Lower leg skin (tissue), 3 donors: ENCODE results near the gene ATP6V0E1.

ENCODE experiments used
- CTCF ChIP-seq, 3 donors: fragments of 450-650 bp; IDR thresholded peaks; one replicate each; pipeline ENCODE4 v1.5.1; 2016; ENCODE audit warnings: antibody characterized with exemption in 3 of 3, mild to moderate bottlenecking in 3 of 3, moderate library complexity in 2 of 3
- POLR2A ChIP-seq, 2 donors: fragments of 450-650 bp; IDR thresholded peaks; one replicate each; pipeline ENCODE4 v1.6.1; 2016 to 2017; ENCODE audit warnings: antibody characterized with exemption in 2 of 2, mild to moderate bottlenecking in 1 of 2, moderate library complexity in 1 of 2

- no peak for TF ChIP-seq POLR2A (IDR thresholded peaks at IDR 0.05)
- TF ChIP-seq CTCF (IDR thresholded peaks at IDR 0.05): no peak
Measured at GRCh38 chr5:172943906-172944305, 39.7 kb upstream of the ATP6V0E1 start.
